Caco-2 (cell line): ENCODE measurements around the gene CD2AP. TPM values are rescaled to one million over a fixed set of nuclear protein-coding genes. Genes with fewer than 3 reads are reported as not detected.

Source experiments
- BruUV-seq: library from RNA; stranded (reverse); fragments of 400-500 nt; replicated peaks from 2 replicates; lab custom pipeline; 2021; lab: Mats Ljungman, UMichigan
- CTCF ChIA-PET: fragments of 300-600 bp; sonication (Branson Sonifier 250); formaldehyde crosslinking; loops from one replicate; lab custom pipeline; 2022; ENCODE audit warnings: antibody characterized with exemption; lab: Charles Lee
- POLR2A ChIA-PET: fragments of 300-600 bp; sonication (Branson Sonifier 250); formaldehyde crosslinking; loops from one replicate; lab custom pipeline; 2022; ENCODE audit warnings: antibody characterized with exemption; lab: Charles Lee
- DNase-seq, 2 experiments: peaks; one replicate each; pipeline versions ENCODE4 v3.0.0 to v3.0.0-alpha.2; 2020 to 2022
- H3K27me3 ChIP-seq: replicated peaks from 2 replicates; pipeline ENCODE4 v1.6.0; 2011; ENCODE audit warnings: low read length; ENCODE audit not compliant: control insufficient read depth, insufficient read depth
- H3K36me3 ChIP-seq: 2 replicates; pipeline ENCODE4 v1.5.1; 2011; ENCODE audit warnings: low read length; ENCODE audit not compliant: control insufficient read depth, insufficient read depth
- H3K4me1 ChIP-seq: fragments of 250-450 bp; sonication (Bioruptor Pico); 2 replicates; pipeline ENCODE4 v1.5.1; 2020; ENCODE audit warnings: mild to moderate bottlenecking
- H3K4me3 ChIP-seq: 2 replicates; pipeline ENCODE4 v1.5.1; 2011; ENCODE audit warnings: low read depth, mild to moderate bottlenecking, control low read depth, low read length
- H3K9me3 ChIP-seq: fragments of 250-450 bp; sonication (Bioruptor Pico); 2 replicates; pipeline ENCODE4 v1.5.1; 2020; ENCODE audit warnings: mild to moderate bottlenecking, moderate library complexity
- H3K27ac Mint-ChIP-seq: one replicate; pipeline ENCODE4 v1.8.0; 2022; ENCODE audit warnings: mixed read lengths; ENCODE audit not compliant: unreplicated experiment
- H3K27me3 Mint-ChIP-seq: one replicate; pipeline ENCODE4 v1.8.0; 2022; ENCODE audit warnings: mixed read lengths; ENCODE audit not compliant: insufficient read depth, unreplicated experiment
- H3K36me3 Mint-ChIP-seq: one replicate; pipeline ENCODE4 v1.8.0; 2022; ENCODE audit warnings: mild to moderate bottlenecking, mixed read lengths; ENCODE audit not compliant: insufficient read depth, unreplicated experiment
- H3K4me1 Mint-ChIP-seq: one replicate; pipeline ENCODE4 v1.8.0; 2022; ENCODE audit warnings: low read depth, mixed read lengths; ENCODE audit not compliant: unreplicated experiment
- H3K4me3 Mint-ChIP-seq: one replicate; pipeline ENCODE4 v1.8.0; 2022; ENCODE audit warnings: mild to moderate bottlenecking, moderate library complexity, mixed read lengths; ENCODE audit not compliant: unreplicated experiment
- H3K9me3 Mint-ChIP-seq: one replicate; pipeline ENCODE4 v1.8.0; 2022; ENCODE audit warnings: mixed read lengths; ENCODE audit not compliant: unreplicated experiment
- intact Hi-C: fragments of 100-400 bp; cut with micrococcal nuclease; formaldehyde crosslinking; loops from one replicate; pipeline ENCODE4 v1.10.0; 2022; ENCODE audit not compliant: unreplicated experiment
- total RNA-seq: library from RNA; stranded (reverse); gene quantifications from 2 replicates; pipeline ENCODE4 v1.2.3, GENCODE V29; 2022
- TF ChIP-seq, protein P1 (sequence below), 2 experiments: fragments of 200-600 bp in 1 of 2; IDR thresholded peaks; 1 replicate in 1 of 2; 2 replicates in 1 of 2; pipeline versions ENCODE4 v1.5.1 to v1.8.0; 2011 to 2022; ENCODE audit warnings: antibody characterized with exemption in 1 of 2, control low read depth in 1 of 2, inconsistent platforms in 1 of 2, low read depth in 1 of 2, low read length in 1 of 2, mild to moderate bottlenecking in 1 of 2, moderate library complexity in 1 of 2; ENCODE audit not compliant: insufficient read depth in 1 of 2, severe bottlenecking in 1 of 2, unreplicated experiment in 1 of 2

Gene CD2AP
- total RNA-seq, 1 experiment from 2014 or later, result 65.3 TPM

DNA sequence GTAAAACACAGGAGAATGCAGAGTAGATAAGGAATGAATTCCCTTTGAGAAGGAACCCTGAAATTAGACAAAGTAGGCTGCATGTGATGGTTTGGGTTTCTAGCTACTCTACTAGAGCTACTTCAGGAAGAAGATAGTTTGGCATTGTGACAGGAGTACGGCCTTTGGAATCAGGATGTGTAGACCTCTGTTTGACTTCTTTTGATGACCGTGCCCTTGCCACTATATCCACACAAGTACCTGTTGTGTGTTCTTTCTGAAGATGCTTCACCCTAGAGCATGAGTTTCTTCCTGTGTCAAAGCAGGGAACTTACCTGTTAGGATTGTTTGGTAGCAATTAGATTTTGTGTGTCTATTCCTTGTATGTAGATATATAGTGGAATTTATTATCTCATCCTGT, 41.7 kb downstream of the CD2AP start:
- Mint-ChIP-seq H3K4me3 (no peak overlapping the region), H3K4me1 (peaks cover 25% of the 10 kb centered on the region), H3K9me3 (peaks cover 2% of the 10 kb centered on the region), H3K27ac (no peak overlapping the region), H3K36me3 (peaks cover 6% of the 10 kb centered on the region), H3K27me3 (no peaks in the 10 kb centered on the region)
- no peaks in the 10 kb centered on the region for H3K36me3 ChIP-seq
- CTCF ChIA-PET, result no interaction called here
- H3K4me1 ChIP-seq, result peaks cover 7% of the 10 kb centered on the region; the same call in 1 of the 2 replicates
- no peak overlapping the region for H3K4me3 ChIP-seq
- no peaks in the 10 kb centered on the region for H3K27me3 ChIP-seq
- no peaks in the 10 kb centered on the region for H3K9me3 ChIP-seq
- intact Hi-C loops, result no loop called here
- TF ChIP-seq, protein P1, sequence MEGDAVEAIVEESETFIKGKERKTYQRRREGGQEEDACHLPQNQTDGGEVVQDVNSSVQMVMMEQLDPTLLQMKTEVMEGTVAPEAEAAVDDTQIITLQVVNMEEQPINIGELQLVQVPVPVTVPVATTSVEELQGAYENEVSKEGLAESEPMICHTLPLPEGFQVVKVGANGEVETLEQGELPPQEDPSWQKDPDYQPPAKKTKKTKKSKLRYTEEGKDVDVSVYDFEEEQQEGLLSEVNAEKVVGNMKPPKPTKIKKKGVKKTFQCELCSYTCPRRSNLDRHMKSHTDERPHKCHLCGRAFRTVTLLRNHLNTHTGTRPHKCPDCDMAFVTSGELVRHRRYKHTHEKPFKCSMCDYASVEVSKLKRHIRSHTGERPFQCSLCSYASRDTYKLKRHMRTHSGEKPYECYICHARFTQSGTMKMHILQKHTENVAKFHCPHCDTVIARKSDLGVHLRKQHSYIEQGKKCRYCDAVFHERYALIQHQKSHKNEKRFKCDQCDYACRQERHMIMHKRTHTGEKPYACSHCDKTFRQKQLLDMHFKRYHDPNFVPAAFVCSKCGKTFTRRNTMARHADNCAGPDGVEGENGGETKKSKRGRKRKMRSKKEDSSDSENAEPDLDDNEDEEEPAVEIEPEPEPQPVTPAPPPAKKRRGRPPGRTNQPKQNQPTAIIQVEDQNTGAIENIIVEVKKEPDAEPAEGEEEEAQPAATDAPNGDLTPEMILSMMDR (IDR thresholded peaks at IDR 0.05; ENCODE audit: insufficient read depth in 1 of 2, low read depth in 1 of 2, low read length in 1 of 2, severe bottlenecking in 1 of 2, unreplicated experiment in 1 of 2), result no peak
- POLR2A ChIA-PET, result no interaction called here
- BruUV-seq, result no TSS peak
- no peak for DNase-seq

DNA sequence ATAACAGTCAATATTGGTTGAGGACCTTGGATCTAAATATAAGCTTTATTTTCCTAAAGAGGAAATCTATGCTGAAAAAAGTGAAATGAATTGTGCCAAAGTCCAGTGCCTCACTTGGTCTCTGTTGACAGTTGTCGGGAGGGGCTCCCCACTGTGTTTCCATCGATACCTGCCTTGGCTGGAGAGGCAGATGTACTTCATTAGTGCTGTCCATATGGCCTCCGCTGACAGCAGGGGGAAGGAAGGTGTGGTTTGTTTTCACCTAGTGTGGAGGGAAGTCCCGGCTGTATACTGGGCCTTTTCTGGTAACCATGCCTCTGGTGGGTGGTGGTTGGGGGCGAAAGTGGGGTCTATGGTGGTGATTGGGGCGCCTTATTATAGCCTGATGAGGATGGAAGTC, 42.7 kb downstream of the CD2AP start:
- Mint-ChIP-seq H3K4me3 (no peak overlapping the region), H3K9me3 (no peaks in the 10 kb centered on the region), H3K27me3 (no peaks in the 10 kb centered on the region), H3K27ac (no peak overlapping the region), H3K4me1 (peaks cover 26% of the 10 kb centered on the region), H3K36me3 (peaks cover 6% of the 10 kb centered on the region)
- H3K9me3 ChIP-seq, result no peaks in the 10 kb centered on the region
- no peaks in the 10 kb centered on the region for H3K27me3 ChIP-seq
- TF ChIP-seq, protein P1 (IDR thresholded peaks at IDR 0.05; ENCODE audit: insufficient read depth in 1 of 2, low read depth in 1 of 2, low read length in 1 of 2, severe bottlenecking in 1 of 2, unreplicated experiment in 1 of 2), result no peak
- BruUV-seq, result no TSS peak
- intact Hi-C loops, result loop anchor here (5.0 kb wide), 1 partner anchor 108 kb away; no protein-coding TSS in a partner anchor
- H3K36me3 ChIP-seq, result no peaks in the 10 kb centered on the region
- no peak overlapping the region for H3K4me3 ChIP-seq
- ChIA-PET POLR2A (no interaction called here), CTCF (interaction anchor here (0.6 kb wide), 1 partner anchor 291 kb away, joined by 3 read pairs; no protein-coding TSS in a partner anchor)
- peaks cover 7% of the 10 kb centered on the region; the same call in 1 of the 2 replicates for H3K4me1 ChIP-seq
- no peak for DNase-seq

DNA sequence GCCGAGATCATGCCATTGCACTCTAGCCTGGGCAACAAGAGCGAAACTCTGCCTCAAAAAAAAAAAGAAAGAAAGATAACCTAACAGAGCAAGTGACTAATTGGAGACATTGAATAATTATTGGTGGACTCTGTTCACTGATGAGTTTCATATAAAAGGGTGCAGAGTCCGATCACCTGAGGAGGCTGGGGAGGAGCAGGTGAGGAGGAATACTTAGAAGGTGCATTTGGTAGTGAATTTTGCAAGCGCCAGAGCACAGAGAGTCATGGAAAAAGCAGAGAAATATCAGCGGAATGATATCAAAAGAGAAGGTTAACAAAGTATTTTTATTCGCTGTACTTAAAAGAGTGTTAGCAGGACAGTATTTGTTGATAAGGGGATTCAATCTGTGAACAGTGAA, 44.4 kb downstream of the CD2AP start:
- no peaks in the 10 kb centered on the region for H3K27me3 ChIP-seq
- Mint-ChIP-seq H3K4me1 (peaks cover 35% of the 10 kb centered on the region), H3K27ac (peak overlapping the region; percentile 46), H3K27me3 (no peaks in the 10 kb centered on the region), H3K36me3 (peaks cover 19% of the 10 kb centered on the region), H3K4me3 (no peak overlapping the region), H3K9me3 (peaks cover 2% of the 10 kb centered on the region)
- peaks cover 16% of the 10 kb centered on the region; the same call in 1 of the 2 replicates for H3K4me1 ChIP-seq
- no TSS peak for BruUV-seq
- ChIA-PET CTCF (no interaction called here), POLR2A (no interaction called here)
- H3K9me3 ChIP-seq, result no peaks in the 10 kb centered on the region
- no peak for DNase-seq
- intact Hi-C loops, result loop anchor here (5.0 kb wide), 1 partner anchor 110 kb away; no protein-coding TSS in a partner anchor
- H3K4me3 ChIP-seq, result no peak overlapping the region
- no peaks in the 10 kb centered on the region for H3K36me3 ChIP-seq
- TF ChIP-seq, protein P1 (IDR thresholded peaks at IDR 0.05; ENCODE audit: insufficient read depth in 1 of 2, low read depth in 1 of 2, low read length in 1 of 2, severe bottlenecking in 1 of 2, unreplicated experiment in 1 of 2), result no peak
